ENCODE measurements around the gene EXOC6.

Gene EXOC6

DNA sequence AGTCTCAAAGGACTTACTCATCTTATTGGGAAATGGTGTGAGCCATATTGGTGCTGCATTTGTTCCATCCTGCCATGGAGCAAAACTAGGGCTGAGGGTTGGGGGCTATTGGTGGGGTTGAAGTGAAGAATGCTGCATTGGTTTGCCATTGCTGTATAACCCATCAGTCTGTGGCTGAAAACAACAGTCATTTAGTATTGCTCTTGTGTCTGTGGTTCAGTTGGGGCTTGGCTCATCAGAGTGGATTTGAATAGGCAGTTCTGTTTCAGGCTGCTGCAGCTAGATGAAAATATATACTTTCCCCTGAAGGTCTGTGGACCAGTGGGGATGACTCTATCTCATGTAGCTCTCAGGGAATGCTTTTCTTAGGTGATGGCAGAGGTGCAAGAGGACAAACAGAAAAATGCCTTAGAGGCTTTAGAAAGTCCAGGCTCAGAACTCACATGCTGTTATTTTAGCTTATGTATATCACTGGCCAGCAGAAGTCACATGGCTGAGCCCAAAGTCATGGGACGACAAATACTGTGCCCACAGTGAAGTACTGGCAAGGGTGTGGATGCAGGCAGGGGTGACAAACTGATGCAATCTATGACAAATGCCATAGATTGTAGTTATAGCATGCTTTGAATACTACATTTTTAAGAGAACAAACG, 15.2 kb upstream of the EXOC6 start:
- no peak for DNase-seq

DNA sequence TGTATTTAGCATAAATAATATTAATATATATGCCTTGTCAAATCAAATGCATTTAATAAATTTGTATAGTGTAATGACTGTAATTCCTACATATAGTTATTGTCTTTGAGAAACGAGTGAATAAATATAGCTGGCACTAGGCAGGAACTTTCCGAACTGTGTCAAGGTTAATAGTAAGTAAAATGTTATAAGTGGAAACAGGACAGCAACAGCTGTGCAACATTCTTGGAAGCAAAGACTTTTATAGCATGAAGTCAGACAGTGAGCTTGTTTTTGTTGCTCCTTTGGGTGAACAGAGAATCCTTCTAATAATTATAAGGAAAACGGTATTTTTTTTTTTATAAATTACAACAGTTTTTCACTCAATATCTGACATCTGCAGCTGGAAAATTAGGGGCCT, 14.0 kb upstream of the EXOC6 start:
- no peak for DNase-seq

DNA sequence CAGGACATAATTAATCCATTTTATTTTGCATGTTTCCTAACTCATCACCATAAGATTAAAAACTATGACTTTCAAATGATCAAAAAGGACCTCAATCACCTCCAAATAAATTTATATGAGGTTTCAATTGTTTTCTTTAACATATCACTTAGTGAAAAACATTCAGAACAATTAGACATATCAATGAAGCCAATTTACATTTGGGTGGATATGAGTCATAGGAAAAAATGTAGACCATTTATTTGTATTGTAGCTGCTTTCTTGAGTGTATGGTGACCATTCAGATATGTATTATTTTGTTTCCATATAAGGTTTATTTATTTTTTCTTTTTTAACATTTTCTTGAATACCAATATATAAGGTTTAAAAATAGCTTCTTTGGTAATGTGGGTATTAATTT, 13.3 kb upstream of the EXOC6 start:
- DNase-seq = no peak

DNA sequence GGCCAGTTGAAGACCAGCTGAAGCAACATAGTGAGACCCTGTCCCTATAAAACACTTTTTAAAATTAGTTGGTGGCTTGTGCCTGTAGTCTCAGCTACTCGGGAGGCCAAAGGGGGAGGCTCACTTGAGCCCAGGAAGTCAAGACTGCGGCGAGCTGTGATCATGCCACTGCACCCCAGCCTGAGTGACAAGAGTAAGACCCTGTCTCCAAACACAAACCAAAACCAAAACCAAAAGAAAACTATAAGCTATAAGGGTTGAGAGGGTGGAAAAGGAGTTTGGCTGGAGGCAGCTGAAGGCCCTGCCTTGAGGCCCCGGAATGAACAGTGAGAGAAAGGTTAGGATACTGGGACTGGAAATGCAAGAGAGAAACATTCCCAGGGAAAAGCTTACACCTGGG, 10.9 kb upstream of the EXOC6 start:
- DNase-seq = no peak

DNA sequence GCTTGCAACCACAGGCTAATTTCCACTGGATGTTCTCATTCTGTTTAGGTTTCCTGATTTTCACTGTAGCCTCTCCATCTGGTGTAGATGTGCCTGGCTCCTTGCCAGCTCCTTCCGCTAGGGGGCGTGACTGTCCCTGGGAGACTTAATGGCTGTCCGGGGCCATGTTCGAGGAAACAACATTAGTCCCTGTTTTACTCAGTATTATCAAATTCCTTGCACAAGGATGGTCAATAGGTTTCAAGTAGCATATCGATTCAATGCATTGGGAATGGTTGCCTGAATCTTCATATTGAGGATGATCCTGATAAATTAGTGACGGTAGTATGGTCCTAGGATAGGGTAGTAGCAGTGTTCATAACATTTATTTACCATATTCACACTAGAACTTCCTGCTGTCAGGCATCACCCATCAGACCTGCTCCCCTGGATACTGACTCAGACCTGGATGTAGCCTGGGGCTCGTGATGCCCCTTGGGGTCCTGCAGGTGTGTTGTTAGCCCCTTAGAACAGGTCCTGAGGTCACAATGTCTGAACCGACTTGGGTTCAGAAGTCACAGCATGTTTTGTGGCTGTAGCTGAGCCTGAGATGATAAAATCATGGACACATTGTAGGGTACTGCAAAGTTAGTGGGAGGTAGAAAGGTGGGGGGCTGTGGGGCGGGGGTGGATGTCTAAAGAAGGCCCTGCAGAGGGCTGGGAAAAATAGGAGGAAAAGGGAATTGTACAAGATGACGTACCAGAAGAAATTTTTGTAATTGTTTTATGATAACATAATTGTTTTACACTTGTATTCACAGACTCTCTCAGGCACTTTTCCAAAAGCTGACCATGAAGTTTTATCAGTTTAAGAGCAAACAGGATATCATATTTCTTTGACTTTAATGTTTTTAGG, 8.9 kb upstream of the EXOC6 start:
- peak; percentile 10 for DNase-seq

DNA sequence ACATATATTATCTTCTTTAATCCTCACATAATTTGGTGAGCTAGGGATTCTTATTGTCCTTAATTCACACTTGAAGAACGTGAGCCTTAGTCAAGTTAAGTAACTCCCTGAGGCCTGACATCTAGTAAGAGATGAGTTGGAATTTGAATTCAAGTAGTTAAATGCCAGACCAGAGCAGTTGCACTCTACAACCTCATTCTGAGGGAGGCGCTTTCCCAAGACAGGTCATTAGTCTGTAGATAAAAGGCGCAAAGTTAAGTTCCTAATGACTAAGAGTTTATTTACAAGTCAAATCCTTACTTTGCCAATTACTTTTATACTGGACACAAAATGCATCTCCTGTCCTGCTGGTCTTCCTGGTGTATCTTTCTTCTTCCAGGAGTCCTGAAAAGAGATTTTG, 3.6 kb upstream of the EXOC6 start:
- no peak for DNase-seq

DNA sequence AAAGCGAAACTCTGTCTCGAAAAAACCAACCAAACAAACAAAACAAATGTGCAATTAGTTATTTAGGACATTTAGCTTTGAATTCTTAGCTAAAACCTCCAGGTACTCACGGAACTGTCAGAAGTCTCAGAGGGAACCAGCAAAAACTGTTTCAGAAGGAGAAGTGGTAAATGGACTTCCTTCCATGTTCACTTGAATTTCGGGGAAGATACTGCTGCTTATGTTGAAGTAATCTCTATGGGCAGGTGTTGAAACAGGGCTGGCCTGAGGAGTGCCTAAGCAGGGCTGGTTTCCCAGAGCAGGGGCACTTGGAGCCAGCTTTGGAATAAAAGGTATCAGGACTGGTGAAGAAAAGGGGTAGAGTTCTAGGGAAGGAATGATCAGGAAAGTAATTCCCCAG, 2.4 kb upstream of the EXOC6 start:
- DNase-seq = no peak

DNA sequence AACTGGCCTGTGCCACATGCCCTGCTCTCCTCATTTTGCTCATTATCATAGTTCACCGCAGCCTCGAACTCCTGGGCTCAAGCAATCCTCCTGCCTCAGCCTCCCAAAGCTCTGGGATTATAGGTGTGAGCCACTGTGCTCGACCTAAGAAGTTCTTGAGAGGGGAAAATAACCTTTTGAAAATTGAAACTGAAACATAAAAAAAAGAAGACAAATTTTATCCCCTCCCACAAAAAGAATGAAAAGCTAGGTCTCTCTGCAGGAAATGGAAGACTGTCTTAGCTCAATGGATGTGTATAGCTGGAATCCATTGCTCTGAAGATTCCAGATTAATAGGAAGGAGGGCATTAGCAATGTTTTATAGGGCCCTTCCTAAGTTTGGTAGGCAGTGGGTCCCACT, 2.0 kb upstream of the EXOC6 start:
- DNase-seq = no peak

DNA sequence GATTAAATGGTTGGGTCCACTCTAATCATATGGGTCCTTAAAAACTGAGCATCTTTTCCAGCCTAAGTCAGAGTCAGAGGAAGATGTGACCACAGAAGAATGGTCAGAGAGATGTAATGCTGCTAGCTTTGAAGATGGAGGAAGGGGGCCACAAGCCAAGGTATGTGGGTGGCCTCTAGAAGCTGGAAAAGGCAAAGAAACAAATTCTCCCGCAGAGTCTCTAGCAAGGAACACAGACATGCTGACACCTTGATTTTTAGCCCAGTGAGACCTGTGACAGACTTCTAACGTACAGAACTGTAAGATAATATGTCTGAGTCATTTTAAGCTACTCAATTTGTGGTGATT, 1.5 kb upstream of the EXOC6 start:
- no peak for DNase-seq

DNA sequence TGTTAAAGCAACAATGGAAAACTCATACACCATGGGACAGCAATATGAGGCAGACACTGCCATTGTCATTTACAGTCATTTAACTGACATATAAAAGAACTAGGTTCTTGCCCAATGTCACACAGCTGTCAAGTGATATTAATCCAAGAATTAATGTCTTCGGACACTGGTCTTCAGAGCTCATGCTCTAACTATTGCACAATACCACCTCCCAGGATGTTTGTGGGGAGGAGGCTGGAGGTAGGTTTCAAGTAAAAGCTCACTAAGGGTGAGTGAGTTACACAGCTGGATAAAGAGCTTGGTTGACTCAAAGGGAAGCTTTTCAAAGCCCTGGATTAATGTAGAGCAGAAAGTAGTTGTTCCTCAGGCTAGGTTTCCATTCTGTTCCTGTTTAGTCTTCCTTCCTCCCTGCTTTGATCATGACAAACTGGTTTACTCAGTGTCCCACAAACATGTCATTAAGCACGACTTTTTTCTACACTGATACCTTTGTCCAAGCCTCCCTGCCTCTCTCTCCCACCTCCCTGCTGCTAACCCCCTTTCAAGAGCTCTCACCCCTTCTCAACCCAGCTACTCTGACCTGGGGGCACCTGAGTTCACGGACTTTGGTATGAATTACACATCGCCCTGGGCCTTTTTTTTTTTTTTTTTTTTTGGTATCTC, 987 bp upstream of the EXOC6 start:
- DNase-seq = no peak

DNA sequence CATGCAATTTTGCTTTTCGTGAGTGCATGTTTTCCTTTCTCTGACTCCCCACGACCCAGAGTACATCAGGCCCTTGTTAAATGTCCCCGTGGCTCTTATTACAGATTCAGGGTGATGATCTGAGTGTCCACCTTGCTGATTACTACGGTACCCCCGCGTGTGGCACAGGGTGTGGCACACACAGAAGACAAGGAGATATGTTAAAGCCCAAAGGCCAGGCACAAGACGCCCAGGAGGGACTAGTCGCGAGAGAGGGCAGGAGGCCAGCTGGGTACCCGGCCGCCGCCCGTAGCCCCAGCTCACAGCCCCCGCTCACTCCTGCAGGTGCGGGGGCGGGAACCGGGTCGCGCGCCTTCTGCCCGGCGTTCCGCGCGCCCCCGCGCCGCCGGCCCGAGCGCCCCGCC, 281 bp upstream of the EXOC6 start:
- no peak for DNase-seq

DNA sequence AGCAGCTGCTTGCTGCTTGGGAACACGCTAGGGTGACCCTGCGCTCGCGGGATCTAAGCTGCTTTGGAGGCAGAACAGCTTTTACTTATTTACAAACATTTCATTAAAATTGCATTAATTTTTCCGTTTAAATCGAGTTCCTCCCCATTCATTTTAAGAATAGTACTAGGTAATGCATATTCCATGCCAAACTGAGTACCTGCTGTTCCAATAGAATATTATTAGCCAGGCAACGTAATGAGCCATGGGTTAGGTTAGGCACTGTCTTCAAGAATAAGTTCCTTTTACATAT, 860 bp downstream of the EXOC6 start:
- DNase-seq = no peak

DNA sequence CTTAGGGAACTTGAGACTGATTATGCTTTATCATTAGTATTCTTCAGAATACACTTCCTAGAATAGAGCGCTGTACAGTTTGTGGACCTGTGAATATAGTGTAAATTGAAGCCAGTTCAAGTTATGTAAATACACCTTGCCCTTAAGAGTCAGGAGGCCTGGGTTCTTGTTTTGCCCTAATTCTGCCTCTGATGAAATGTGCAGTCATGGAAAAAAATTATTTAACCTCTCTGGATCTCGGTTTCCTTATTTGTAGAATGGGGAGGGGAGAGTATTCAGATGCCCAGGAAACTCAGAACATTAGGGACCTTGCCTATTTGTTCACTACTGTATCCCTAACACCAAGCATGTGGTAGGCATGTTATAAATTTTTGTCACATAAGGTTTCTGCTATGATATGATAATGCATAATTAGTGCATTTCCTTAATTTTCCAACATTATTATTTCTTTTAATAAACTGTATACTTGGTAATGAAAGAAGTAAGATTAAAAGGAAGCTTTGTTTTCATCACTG, 1.3 kb downstream of the EXOC6 start:
- DNase-seq = no peak

DNA sequence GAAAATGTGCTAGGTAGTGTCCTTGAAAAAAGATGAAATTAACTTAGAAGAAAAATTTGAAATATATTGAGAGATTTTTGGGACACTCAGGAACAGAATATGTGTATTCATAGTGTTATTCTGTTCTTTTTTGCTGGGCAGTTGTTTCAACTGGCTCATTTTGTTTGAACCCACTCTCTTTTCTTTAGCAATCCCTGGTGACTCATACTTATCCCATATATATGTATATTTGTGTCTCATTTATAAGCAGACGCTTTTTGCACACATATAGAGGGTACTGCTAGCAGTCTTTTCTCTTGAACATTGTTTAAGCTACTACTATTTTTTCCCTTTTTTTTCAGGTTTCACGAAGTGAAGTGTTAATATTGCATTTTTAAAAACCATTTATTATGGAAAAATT, 1.9 kb downstream of the EXOC6 start:
- no peak for DNase-seq

DNA sequence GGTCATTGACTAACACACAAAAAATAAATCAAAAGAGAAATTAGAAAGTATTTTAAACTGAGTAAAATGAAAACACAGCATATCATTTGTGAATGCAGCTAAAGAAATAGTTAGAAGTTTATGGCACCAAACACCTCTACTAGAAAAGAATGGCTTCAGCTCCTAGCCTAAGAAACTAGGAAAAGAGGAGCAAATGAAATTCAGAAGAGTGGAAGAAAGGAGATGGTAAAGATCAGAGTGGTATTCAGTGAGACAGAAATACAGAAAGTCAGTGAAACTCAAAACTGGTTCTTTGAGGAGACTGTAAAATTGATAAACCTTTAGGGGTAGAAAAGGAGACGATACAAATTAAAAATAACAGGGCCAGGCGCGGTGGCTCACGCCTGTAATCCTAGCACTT, 2.7 kb downstream of the EXOC6 start:
- DNase-seq = no peak

DNA sequence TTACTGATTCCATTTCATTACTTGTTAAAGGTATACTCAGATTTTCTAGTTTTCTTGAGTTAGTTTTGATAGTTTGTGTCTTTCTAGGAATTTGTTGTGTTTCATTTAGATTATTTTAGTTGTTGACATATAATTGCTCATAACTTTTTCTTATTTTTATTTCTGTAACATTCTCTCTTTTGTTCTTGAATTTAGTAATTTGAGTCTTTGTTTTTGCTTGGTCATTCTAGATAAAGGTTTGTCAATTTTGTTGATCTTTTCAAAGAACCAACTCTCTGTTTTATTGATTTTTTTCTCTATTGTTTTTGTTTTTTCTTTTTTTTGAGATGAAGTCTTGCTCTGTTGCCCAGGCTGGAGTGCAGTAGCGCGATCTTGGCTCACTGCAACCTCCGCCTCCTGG, 7.2 kb downstream of the EXOC6 start:
- DNase-seq = no peak

DNA sequence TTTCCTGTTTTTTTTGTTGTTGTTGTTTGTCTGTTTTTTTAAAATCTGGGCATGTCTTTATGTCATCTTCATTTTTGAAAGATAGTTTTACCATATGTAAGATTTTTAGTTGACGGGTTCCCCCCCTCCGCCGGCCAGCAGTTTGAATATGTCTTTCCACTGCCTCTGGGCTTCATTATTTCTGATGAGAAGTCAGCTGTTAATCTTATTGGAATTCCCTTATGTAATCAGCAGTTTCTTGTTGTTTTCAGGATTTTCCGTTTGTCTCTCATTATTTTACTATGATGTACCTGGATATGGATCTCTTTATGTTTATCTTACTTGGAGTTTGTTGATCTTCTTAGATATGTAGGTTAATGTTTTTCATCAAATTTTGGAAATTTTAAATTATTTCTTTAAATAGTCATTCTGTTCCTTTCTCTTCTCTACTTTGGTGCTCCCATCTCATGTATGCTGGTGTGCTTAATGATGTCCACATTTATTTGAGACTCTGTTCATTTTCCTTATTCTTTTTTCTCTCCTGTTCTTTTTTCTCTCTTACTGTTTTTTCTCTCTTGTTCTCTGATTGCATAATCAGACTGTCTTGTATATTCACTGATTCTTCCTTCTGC, 9.7 kb downstream of the EXOC6 start:
- DNase-seq = no peak

DNA sequence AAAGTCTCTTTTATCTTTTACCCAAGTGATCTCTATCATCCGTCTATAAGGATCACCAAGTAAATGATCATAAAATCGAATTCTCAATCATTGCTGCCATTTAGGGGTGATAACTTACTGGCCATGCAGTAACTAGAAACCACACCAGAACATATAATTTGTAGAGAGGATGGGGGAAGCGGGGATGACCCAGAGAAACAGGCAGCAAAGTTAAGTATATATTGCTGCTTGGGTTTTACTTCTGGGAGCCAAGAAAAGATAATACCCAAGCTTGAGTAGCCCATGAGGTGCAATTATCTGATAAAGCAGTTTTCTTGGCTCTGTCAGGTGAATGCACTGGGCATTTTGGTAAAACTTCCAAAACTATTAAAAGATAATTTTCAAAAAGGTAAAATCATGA, 18.9 kb downstream of the EXOC6 start:
- DNase-seq = no peak

DNA sequence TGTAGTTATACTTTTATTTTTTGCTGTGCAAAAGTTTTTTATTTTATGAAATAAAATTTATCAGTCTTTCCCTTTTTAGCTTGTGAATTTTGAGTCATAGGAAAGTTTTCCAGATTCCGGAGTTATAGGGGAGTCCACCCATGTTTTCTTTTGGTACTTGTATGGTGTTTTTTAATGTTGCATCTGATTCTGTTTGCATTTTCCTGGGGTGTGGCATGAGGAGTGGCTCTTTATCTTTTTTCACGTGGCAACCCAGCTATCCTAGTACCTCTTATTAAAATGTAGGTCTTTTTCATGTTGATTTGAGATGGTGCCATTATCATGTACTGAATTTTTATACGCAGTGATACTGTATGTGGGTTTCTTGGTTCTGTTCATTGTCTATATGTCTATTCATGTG, 19.7 kb downstream of the EXOC6 start:
- DNase-seq = no peak

DNA sequence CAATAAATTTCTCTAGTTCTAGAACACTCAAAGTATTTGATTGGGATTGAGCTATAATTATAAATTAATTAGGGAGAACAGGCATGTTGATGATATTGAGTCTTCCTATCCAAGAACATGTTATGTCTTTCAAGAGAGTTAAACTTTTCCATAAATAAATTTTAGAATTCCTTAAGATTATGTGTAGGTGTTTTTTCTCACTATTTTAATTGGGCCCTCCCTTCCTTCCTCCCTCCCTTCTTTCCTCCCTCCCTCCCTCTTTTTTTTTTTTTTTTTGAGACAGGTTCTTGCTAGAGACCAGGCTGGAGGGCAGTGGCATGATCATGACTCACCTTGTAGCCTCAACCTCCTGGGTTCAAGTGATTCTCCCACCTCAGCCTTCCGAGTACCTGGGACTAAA, 20.2 kb downstream of the EXOC6 start:
- no peak for DNase-seq

DNA sequence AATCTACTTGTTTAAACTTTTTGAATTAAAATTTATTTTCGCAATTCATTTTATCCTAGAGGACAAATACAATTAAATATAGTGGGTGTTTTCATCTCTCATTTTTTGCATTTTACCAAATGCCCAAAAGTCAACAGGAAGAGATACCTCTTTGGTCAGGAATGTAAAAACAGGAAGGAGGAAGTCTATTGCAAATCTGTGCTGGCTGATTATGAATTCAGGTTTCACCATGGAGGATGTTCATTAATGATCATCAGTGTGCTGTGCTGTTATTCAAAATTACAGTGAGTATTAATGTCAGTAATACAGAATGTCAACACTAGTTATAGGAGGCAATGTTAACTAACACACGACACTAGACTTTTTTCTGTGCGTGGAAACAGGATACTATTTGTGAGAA, 24.7 kb downstream of the EXOC6 start:
- DNase-seq = no peak

DNA sequence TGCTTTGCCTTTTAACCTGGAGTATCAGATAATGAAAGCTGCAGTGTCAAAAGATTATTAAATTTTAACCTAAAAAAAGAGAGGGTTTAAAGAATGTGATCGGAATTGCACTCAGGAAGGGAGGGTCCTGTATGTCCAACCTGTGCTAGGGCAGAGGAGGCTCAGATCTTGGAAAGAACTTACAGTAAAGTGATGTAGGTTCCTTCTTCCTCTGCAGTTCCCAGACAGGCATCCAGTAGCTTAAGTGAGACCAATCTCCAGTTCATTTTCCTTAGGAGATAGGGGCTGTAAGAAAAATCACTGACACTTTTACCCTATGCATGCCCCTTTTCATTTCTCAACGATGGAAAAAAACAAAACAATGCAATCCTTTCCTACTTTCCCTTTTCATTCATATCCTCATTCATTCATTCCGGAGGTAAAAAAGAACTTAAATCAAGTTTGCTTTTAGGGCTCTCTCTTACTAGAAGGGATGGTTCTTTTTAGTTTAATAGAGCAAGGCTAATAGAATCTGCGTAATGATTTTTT, 28.3 kb downstream of the EXOC6 start:
- DNase-seq = no peak

DNA sequence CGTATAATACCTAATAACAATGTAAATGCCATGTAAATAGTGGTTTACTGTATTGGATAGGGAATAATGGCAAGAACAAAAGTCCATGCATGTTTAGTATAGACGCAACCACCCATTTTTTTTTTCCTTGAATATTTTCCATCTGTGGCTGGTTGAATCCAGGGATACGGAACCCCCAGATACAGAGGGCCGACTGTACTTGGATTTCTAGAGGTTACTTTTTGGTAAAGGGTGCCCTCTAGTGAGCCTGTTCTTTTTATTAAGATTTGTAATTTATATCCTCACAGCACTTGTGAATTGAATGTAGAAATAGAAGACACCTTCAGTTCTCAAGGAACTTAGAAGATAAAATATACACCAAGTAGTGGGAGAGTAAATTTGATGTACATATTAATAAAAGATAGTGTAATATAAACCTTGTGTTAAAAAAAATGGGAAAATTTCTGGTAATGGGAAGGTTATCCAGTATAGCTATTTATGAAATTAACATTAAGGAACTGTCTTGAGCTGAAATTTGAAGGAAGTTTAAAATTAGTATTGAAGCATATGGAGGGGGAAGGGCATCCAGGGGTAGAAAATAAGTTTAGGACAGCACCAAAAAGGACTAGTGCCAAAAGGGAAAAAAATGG, 32.0 kb downstream of the EXOC6 start:
- DNase-seq = no peak

All from activated effector memory CD4-positive, alpha-beta T cell treated with Interleukin-2 at 50 U/mL for 16 hours (primary cell).